ENCODE data around the gene HSPA1L. TPM values are rescaled to one million over a fixed set of nuclear protein-coding genes. Genes with fewer than 3 reads are reported as not detected.

Gene HSPA1L
- total and polyA plus RNA-seq, 2 experiments from 2014 or later: 0.44 to 0.83 TPM

GRCh38 chr6:31836474-31837368 lies 21.6 kb upstream of the HSPA1L start (continued):
- TF ChIP-seq ZNF462 (CRISPR knock-in tag; IDR thresholded peaks at IDR 0.05) (no peak), EZH2phosphoT487 (IDR thresholded peaks at IDR 0.05; ENCODE audit: unreplicated experiment) (no peak), POLR2AphosphoS5 (IDR thresholded peaks at IDR 0.05; ENCODE audit: low read depth) (no peak), EZH2 (IDR thresholded peaks at IDR 0.05; ENCODE audit: low read depth, unreplicated experiment) (no peak), CTCF (conservative IDR thresholded peaks at IDR 0.05; ENCODE audit: low read depth in 2 of 2) (no peak), CREB1 (CRISPR knock-in tag; IDR thresholded peaks at IDR 0.05; ENCODE audit: low read depth) (no peak), ZNF331 (CRISPR knock-in tag; IDR thresholded peaks at IDR 0.05; ENCODE audit: low read depth) (no peak), ZNF114 (CRISPR knock-in tag; IDR thresholded peaks at IDR 0.05) (no peak), STAT1 (IDR thresholded peaks at IDR 0.05; ENCODE audit: unreplicated experiment) (no peak), NANOG (IDR thresholded peaks at IDR 0.05; ENCODE audit: borderline replicate concordance) (no peak)

All from GM23338 (cell line).